ENCODE measurements around the gene WIPF2. TPM values are rescaled to one million over a fixed set of nuclear protein-coding genes. Genes with fewer than 3 reads are reported as not detected.

Gene WIPF2
- polyA plus RNA-seq, 1 experiment, result 8.1 TPM

- no peak for TF ChIP-seq CTCF (IDR thresholded peaks at IDR 0.05; ENCODE audit: low read depth, low read length)
- POLR2A ChIA-PET, result interaction anchor here (2.0 kb wide), 1 partner anchor 32 kb away, joined by 7 read pairs; no protein-coding TSS in a partner anchor
- no peaks in the 10 kb centered on the region; the same call in 1 of the 2 replicates for H3K9me3 ChIP-seq (ENCODE audit: control insufficient read depth, insufficient read depth, low read length)
- no peak for DNase-seq (ENCODE audit: low read depth, low spot score)
- H3K27me3 ChIP-seq (ENCODE audit: control insufficient read depth, insufficient read depth, low read length), result no peaks in the 10 kb centered on the region
- CTCF ChIA-PET, result interaction anchor here (4.7 kb wide), 1 partner anchor 9 kb away, joined by 99 read pairs; no protein-coding TSS in a partner anchor
- H3K27ac ChIP-seq (ENCODE audit: low read depth, low read length), result no peak overlapping the region
- H3K4me3 ChIP-seq (ENCODE audit: low read depth, low read length), result no peak overlapping the region
Observed at GRCh38 chr17:40312893-40313667, 94.0 kb downstream of the WIPF2 start.

- ChIA-PET POLR2A (interaction anchor here (0.5 to 0.9 kb wide), 2 partner anchors 10 to 162 kb away, joined by 4 to 8 read pairs; no protein-coding TSS in a partner anchor), CTCF (interaction anchor here (0.6 to 4.7 kb wide), 2 partner anchors 10 to 31 kb away, joined by 5 to 99 read pairs; no protein-coding TSS in a partner anchor)
- no peaks in the 10 kb centered on the region for H3K27me3 ChIP-seq (ENCODE audit: control insufficient read depth, insufficient read depth, low read length)
- DNase-seq (ENCODE audit: low read depth, low spot score), result no peak
- peaks cover 2% of the 10 kb centered on the region; the same call in 1 of the 2 replicates for H3K9me3 ChIP-seq (ENCODE audit: control insufficient read depth, insufficient read depth, low read length)
- no peak for TF ChIP-seq CTCF (IDR thresholded peaks at IDR 0.05; ENCODE audit: low read depth, low read length)
- H3K27ac ChIP-seq (ENCODE audit: low read depth, low read length), result peak overlapping the region; percentile 21
- no peak overlapping the region for H3K4me3 ChIP-seq (ENCODE audit: low read depth, low read length)
Observed at GRCh38 chr17:40313668-40314583, 94.8 kb downstream of the WIPF2 start.

GRCh38 chr17:40314584-40314956, 95.5 kb downstream of the WIPF2 start:
- Histone ChIP-seq H3K27ac (ENCODE audit: low read depth, low read length) (peak overlapping the region; percentile 21), H3K27me3 (ENCODE audit: control insufficient read depth, insufficient read depth, low read length) (no peaks in the 10 kb centered on the region), H3K4me3 (ENCODE audit: low read depth, low read length) (no peak overlapping the region), H3K9me3 (ENCODE audit: control insufficient read depth, insufficient read depth, low read length) (peaks cover 2% of the 10 kb centered on the region; the same call in 1 of the 2 replicates)
- DNase-seq (ENCODE audit: low read depth, low spot score), result peak; percentile 68
- no peak for TF ChIP-seq CTCF (IDR thresholded peaks at IDR 0.05; ENCODE audit: low read depth, low read length)
- ChIA-PET POLR2A (interaction anchor here (0.5 to 0.9 kb wide), 2 partner anchors 11 to 161 kb away, joined by 4 to 8 read pairs; no protein-coding TSS in a partner anchor), CTCF (interaction anchor here (0.6 to 4.7 kb wide), 2 partner anchors 11 to 32 kb away, joined by 5 to 99 read pairs; no protein-coding TSS in a partner anchor)

GRCh38 chr17:40315206-40315605, 96.1 kb downstream of the WIPF2 start:
- H3K27me3 ChIP-seq (ENCODE audit: control insufficient read depth, insufficient read depth, low read length), result no peaks in the 10 kb centered on the region
- CTCF ChIA-PET, result interaction anchor here (4.7 kb wide), 1 partner anchor 12 kb away, joined by 99 read pairs; no protein-coding TSS in a partner anchor
- peaks cover 2% of the 10 kb centered on the region; the same call in 1 of the 2 replicates for H3K9me3 ChIP-seq (ENCODE audit: control insufficient read depth, insufficient read depth, low read length)
- POLR2A ChIA-PET, result no interaction called here
- no peak for TF ChIP-seq CTCF (IDR thresholded peaks at IDR 0.05; ENCODE audit: low read depth, low read length)
- no peak for DNase-seq (ENCODE audit: low read depth, low spot score)
- H3K27ac ChIP-seq (ENCODE audit: low read depth, low read length), result no peak overlapping the region
- no peak overlapping the region for H3K4me3 ChIP-seq (ENCODE audit: low read depth, low read length)

Data from AG04450 (cell line).